HG02642 (cell line): Measurements from ENCODE around the gene MNAT1.
"Not testable (repeated sequence)": the region's sequence is repeated elsewhere in the genome, so short reads cannot be mapped to it uniquely, and the experiment has no call there.

ENCODE experiments used
- ATAC-seq: cut with Tn5 transposase; IDR thresholded peaks from one replicate; pipeline ENCODE4 v1.9.1; 2021; ENCODE audit warnings: mild to moderate bottlenecking; ENCODE audit not compliant: unreplicated experiment, poor library complexity

Gene MNAT1

DNA sequence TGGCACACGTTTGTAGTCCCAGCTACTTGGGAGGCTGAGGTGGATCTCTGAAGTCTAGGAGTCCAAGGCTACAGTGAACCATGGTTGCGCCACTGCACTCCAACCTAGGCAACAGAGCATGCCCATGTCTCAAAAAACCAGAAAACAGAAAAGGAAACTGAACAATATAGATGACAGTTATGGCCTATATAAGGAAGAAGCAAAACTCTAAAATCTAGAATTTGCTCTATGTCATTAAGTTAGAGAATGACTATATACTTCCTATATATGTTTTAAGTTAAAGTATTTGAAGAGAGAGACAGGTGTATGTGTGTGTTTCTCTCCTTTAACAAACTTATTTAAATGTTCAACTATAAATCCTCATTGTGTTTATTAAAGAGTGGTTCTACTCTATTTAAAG lies 65.8 kb downstream of the MNAT1 start:
- no peak for ATAC-seq

DNA sequence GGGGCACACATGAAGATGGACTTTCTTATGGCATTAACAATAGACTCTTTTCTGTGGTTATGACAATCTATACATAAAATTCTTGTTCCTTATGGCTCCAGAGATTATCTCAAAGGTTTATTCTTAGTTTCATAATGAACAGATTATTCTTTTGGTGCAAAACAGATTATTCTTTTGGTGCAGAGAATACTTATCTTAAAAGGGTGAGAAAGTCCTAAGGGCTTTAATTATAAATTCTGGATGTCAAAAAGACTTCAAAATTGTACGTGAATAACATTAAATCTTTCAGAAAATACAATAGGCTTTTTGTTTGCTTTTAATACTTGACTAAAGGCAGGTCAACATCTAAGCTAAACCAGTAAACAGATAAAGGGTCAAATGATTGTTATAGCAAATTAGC lies 69.3 kb downstream of the MNAT1 start:
- no peak for ATAC-seq

DNA sequence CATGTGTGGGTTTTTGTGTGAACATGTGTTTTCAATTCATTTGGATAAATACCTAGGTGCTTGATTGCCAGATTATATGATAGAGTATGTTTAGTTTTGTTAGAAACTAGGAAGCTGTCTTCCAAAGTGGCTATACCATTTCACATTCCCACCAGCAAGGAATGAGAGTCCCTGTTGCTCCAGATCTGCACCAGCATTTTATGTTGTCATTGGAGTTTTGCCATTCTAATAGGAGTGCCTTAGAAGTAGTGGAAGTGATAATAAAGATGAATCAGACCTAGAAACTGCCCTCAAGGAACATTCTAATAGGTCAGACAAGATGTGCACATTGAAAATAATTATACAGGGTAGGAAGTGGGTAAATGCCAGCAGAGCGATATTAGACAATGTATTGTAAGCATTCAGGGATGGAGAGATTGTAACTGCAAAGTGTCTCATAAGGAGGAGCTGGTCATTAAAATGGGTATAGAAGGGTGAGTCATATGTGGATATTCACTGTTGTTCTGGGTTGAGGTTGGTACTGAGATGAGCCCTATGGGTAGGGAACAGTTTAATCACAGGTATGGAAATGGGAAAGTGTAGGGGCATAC lies 71.4 kb downstream of the MNAT1 start:
- ATAC-seq: no peak

- ATAC-seq: no peak
Measured at GRCh38 chr14:60807247-60807646, 72.7 kb downstream of the MNAT1 start.

- no peak for ATAC-seq
Measured at GRCh38 chr14:60807971-60808370, 73.4 kb downstream of the MNAT1 start.

DNA sequence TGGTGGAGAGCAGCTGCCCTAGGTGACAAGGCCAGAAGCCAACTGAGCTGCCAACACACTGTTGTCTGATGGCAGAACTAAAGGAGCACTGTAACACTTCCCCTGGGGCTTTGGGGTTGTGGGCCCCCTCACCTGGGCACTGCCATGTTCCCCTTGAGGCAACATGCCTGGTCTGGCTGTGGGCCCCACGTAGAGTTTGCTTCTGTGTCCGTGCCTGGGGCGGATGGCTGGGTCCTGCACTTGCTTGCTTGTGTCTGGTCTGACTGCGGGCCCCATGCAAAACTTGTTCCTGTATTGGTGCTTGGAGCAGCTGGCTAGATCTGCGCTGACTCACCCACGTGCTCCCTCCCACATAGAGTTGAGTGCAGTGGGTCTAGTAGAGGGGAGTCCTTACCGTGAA lies 78.4 kb downstream of the MNAT1 start:
- no peak for ATAC-seq

- ATAC-seq: peak; percentile 91
Measured at GRCh38 chr14:60815371-60815770, 80.8 kb downstream of the MNAT1 start.

- ATAC-seq: no peak
Measured at GRCh38 chr14:60817113-60817512, 82.6 kb downstream of the MNAT1 start.

GRCh38 chr14:60819575-60819974 lies 85.0 kb downstream of the MNAT1 start:
- ATAC-seq: no peak

GRCh38 chr14:60838601-60839000 lies 104.0 kb downstream of the MNAT1 start:
- ATAC-seq: no peak

- no peak for ATAC-seq
Measured at GRCh38 chr14:60839057-60839456, 104.5 kb downstream of the MNAT1 start.

DNA sequence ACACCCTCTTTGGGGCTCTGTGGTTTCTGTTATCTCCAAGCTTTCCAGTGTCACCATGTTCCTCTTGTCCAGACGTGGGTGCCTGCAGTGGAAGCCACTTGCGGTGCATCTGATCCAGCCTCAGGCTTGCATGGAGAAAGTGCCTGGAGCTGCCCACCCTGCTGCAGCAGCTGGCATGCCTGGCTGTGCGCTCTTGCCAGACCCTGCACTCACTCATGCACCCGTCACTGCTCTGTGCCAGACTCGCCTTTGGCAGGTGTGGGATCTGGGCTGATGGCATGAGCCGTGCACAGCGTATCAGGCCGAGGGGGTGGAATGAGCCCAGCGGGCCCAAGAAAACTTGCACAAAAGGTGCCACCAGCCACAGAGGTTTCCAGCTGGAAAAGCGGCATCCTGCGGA lies 105.1 kb downstream of the MNAT1 start:
- ATAC-seq: no peak

- no peak for ATAC-seq
Measured at GRCh38 chr14:60840313-60840712, 105.8 kb downstream of the MNAT1 start.

DNA sequence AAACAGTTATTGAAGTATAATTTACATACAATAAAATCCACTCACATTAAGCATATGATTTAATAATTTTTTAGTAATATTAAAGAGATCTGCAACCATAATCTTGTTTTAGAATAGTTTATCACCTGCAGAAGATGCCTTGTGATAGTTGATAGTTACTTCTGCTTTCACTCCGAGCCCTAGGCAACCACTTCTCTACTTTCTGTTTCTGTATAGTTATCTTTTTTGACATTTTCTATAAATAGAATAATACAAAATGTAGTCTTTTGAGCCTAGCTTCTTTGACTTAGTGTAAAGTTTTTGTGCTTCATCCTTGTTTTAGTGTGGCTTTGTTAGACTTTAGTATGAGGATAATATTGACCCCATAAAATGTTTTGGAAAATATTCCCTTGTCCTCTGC lies 111.0 kb downstream of the MNAT1 start:
- peak; percentile 85 for ATAC-seq

- ATAC-seq: no peak
Measured at GRCh38 chr14:60848066-60848465, 113.5 kb downstream of the MNAT1 start.

DNA sequence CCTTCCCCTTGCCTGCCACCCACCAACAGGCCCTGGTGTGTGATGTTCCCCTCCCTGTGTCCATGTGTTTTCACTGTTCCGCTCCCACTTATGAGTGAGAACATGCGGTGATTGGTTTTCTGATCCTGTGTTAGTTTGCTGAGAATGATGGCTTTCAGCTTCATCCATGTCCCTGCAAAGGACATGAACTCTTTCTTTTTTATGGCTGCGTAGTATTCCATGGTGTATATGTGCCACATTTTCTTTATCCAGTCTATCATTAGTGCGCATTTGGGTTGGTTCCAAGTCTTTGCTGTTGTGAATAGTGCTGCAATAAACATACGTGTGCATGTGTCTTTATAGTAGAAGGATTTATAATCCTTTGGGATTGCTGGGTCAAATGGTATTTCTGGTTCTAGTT lies 117.1 kb downstream of the MNAT1 start:
- not testable (repeated sequence) for ATAC-seq

DNA sequence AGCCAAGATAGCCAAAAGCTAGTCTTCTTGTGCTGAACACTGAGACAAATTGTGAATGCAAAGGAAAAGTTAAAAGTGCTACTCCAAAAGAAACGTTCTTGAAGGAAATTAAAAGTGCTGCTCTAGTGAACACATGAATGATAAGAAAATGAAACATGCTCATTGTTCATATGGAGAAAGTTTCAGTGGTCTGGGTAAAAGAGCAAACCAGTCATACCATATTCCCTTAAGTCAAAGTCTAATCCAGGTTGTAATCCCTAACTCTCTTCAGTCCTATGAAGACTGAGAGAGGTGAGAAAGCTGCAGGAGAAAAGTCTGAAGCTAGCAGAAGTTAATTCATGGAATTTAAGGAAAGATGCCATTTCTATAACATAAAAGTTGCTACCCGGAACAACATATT lies 121.5 kb downstream of the MNAT1 start:
- ATAC-seq: no peak

- ATAC-seq: no peak
Measured at GRCh38 chr14:60859525-60859924, 125.0 kb downstream of the MNAT1 start.

DNA sequence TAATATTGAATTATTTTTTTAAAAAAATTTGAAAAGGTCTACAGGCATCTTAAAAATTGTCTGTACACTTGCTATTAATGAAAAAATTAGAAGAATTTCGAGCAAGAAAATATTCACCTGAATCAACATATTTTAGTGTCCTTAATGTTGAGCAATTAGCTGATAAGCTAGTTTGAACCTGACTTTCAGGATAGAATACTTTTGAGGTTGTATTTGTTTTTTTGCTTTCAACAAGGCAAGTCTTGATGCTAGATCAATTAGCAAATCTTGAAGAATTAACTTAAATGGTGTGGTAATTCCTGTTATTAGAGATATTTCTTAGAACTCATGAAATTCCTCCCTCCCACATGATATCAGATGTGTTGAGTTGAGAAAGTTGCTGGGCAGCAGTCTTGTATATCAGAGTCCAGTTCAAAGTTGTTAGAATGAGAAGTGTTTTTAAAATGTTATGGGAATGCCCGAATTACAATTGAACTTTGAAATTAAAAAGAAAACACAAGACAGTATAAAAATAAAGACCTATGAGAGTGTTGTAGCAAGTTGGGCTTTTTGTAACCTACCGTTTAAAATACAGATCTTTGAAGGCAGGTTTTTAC lies 127.1 kb downstream of the MNAT1 start:
- no peak for ATAC-seq

GRCh38 chr14:60862283-60862682 lies 127.7 kb downstream of the MNAT1 start:
- ATAC-seq: no peak

GRCh38 chr14:60863249-60863648 lies 128.7 kb downstream of the MNAT1 start:
- ATAC-seq: no peak

GRCh38 chr14:60865378-60866127 lies 131.0 kb downstream of the MNAT1 start:
- ATAC-seq: no peak
